ENCODE data around the gene NUF2.
"Not testable (repeated sequence)": the region's sequence is repeated elsewhere in the genome, so short reads cannot be mapped to it uniquely, and the experiment has no call there.

Gene NUF2

DNA sequence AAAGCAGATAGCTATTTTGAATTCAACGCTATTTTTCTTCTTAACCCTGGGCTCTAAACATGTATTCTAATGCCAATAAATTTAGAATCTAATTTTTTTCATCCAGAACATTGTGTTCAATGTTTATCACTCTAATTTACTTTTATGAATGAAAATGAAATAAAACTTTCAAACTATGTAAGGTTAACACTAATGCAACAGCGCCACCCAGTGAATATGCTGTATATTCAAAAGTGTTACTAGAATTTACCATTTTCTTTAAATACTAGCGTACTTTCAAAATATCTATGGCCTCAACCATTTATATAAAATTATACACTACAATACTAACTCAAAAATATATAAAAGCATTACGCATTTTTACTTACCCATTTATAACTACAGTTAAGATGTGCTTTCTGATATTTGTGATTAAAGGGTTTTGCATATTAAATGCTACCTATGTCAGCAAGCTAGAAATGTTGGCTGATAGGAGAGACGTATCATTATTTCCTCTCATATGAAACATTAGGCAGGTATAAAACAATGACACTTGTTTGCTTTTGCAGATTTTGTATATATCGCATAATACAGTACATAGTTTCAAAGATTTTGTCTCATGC, 5.9 kb upstream of the NUF2 start:
- DNase-seq (ENCODE audit: low read depth), result peak; percentile 54
- TF ChIP-seq CTCF (IDR thresholded peaks at IDR 0.05; ENCODE audit: low read depth, low read length) (peak; percentile 25), POLR2A (IDR thresholded peaks at IDR 0.05; ENCODE audit: extremely low read depth, insufficient read length) (no peak)
- H3K4me3 ChIP-seq (ENCODE audit: low read depth, low read length), result no peak overlapping the region

GRCh38 chr1:163320891-163321290, 863 bp upstream of the NUF2 start:
- no peak for DNase-seq (ENCODE audit: low read depth)
- TF ChIP-seq MYC (IDR thresholded peaks at IDR 0.05; ENCODE audit: low read depth, low read length) (no peak), POLR2A (IDR thresholded peaks at IDR 0.05; ENCODE audit: extremely low read depth, insufficient read length) (no peak), CTCF (IDR thresholded peaks at IDR 0.05; ENCODE audit: low read depth, low read length) (no peak)
- TF ChIP-seq, protein P1, sequence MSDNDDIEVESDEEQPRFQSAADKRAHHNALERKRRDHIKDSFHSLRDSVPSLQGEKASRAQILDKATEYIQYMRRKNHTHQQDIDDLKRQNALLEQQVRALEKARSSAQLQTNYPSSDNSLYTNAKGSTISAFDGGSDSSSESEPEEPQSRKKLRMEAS (IDR thresholded peaks at IDR 0.05; ENCODE audit: low read depth, low read length), result no peak
- H3K4me3 ChIP-seq (ENCODE audit: low read depth, low read length), result peak overlapping the region; percentile 78

- peak overlapping the region; percentile 78 for H3K4me3 ChIP-seq (ENCODE audit: low read depth, low read length)
Observed at GRCh38 chr1:163323339-163323738, 1.6 kb downstream of the NUF2 start.

GRCh38 chr1:163331116-163331515, 9.4 kb downstream of the NUF2 start:
- no peak for DNase-seq (ENCODE audit: low read depth)
- TF ChIP-seq, protein P1 (IDR thresholded peaks at IDR 0.05; ENCODE audit: low read depth, low read length), result no peak
- TF ChIP-seq CTCF (IDR thresholded peaks at IDR 0.05; ENCODE audit: low read depth, low read length), result no peak
- no peak overlapping the region for H3K4me3 ChIP-seq (ENCODE audit: low read depth, low read length)

More at GRCh38 chr1:163323339-163323738, 1.6 kb downstream of the NUF2 start:
- DNase-seq (ENCODE audit: low read depth), result not testable (repeated sequence)

GRCh38 chr1:163335216-163335615, 13.5 kb downstream of the NUF2 start:
- no peak for DNase-seq (ENCODE audit: low read depth)
- TF ChIP-seq CTCF (IDR thresholded peaks at IDR 0.05; ENCODE audit: low read depth, low read length), result no peak
- no peak for TF ChIP-seq MYC (IDR thresholded peaks at IDR 0.05; ENCODE audit: low read depth, low read length)
- TF ChIP-seq, protein P1 (IDR thresholded peaks at IDR 0.05; ENCODE audit: low read depth, low read length), result no peak
- TF ChIP-seq POLR2A (IDR thresholded peaks at IDR 0.05; ENCODE audit: extremely low read depth, insufficient read length), result no peak
- no peak overlapping the region for H3K4me3 ChIP-seq (ENCODE audit: low read depth, low read length)

DNA sequence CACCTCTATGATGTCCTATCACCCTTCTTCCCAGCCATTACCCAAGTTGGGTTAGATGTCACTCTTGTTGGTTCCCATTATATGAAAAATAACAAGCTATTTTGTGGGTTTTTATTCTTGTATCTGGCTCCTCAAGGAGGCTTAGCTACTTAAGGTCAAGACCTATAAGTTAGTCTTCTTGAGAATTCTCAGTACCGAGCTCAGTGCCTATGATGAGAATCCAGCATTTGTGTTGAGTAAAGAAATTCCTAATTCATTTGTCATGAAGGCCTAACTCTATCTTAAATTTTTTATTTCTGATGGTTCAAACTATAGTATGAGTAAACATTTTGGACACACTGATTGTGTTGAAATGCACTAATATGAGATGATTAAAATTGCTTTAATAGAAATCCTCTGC, 15.9 kb downstream of the NUF2 start:
- DNase-seq (ENCODE audit: low read depth), result no peak
- no peak overlapping the region for H3K4me3 ChIP-seq (ENCODE audit: low read depth, low read length)
- no peak for TF ChIP-seq CTCF (IDR thresholded peaks at IDR 0.05; ENCODE audit: low read depth, low read length)
- no peak for TF ChIP-seq POLR2A (IDR thresholded peaks at IDR 0.05; ENCODE audit: extremely low read depth, insufficient read length)
- TF ChIP-seq MYC (IDR thresholded peaks at IDR 0.05; ENCODE audit: low read depth, low read length), result no peak
- TF ChIP-seq, protein P1 (IDR thresholded peaks at IDR 0.05; ENCODE audit: low read depth, low read length), result no peak
